Keratinocyte (primary cell): Measurements from ENCODE around the gene MEX3C.

Source experiments
- CTCF ChIP-seq, 3 experiments: IDR thresholded peaks in 1 of 3; conservative IDR thresholded peaks in 1 of 3; optimal IDR thresholded peaks in 1 of 3; 2 replicates in 2 of 3; 3 replicates in 1 of 3; pipeline versions ENCODE3 to v1.5.1; 2011; ENCODE audit warnings: low read length in 3 of 3, mild to moderate bottlenecking in 3 of 3, moderate library complexity in 2 of 3, control low read depth in 1 of 3, inconsistent platforms in 1 of 3; ENCODE audit not compliant: insufficient read depth in 2 of 3; ENCODE audit errors: extremely low read depth in 1 of 3
- EZH2 ChIP-seq: IDR thresholded peaks from one replicate; pipeline ENCODE4 v1.6.1; 2012; ENCODE audit warnings: inconsistent platforms, mild to moderate bottlenecking, low read length, moderate library complexity

DNA sequence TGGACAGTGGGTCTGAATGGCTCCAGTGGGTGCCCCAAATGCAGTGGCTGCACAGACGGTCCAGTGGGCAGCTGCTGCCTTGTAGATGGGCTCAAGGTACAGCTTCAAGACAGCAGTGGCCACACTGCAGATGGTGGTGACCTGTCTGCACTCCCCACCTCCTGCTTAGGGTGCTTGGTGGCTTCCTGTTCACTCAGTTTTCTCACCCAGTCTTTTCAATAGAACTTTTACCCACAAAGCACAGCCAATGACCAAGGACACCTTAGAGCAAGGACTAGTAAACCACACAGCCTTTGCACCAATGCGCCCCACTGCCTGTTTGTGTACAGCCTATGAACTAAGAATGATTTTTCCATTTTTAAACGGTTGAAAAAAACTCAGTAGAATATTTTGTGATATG is 34.9 kb downstream of the MEX3C start:
- TF ChIP-seq CTCF (optimal IDR thresholded peaks at IDR 0.05 in 1 of 3, IDR thresholded peaks at IDR 0.05 in 1 of 3, conservative IDR thresholded peaks at IDR 0.05 in 1 of 3; ENCODE audit: extremely low read depth in 1 of 3, insufficient read depth in 2 of 3, low read length in 3 of 3) = no peak
- TF ChIP-seq EZH2 = no peak
